ENCODE data around the gene PWP1.

Gene PWP1

GRCh38 chr12:107760809-107761501 is 75.4 kb downstream of the PWP1 start, which contains the start of gene PRDM4:
PRDM4 (minus strand) TSS chr12:107761137; CDS start chr12:107760515, 622 bp downstream.
- Histone ChIP-seq H3K27me3 (ENCODE audit: control insufficient read depth, insufficient read depth, low read length, poor library complexity, severe bottlenecking) (peaks cover 19% of the 10 kb centered on the region), H3K4me1 (ENCODE audit: control insufficient read depth, insufficient read depth, low read length) (peaks cover 7% of the 10 kb centered on the region), H3K27ac (ENCODE audit: insufficient read depth, low read depth, low read length, poor library complexity, severe bottlenecking) (peak within 1 kb of the TSS; percentile 48), H3K36me3 (ENCODE audit: control insufficient read depth, insufficient read depth, low read length) (peaks cover 14% of the 10 kb centered on the region), H3K9me3 (ENCODE audit: control insufficient read depth, low read length) (no peaks in the 10 kb centered on the region), H3K4me3 (ENCODE audit: insufficient read depth, low read depth, low read length) (peak within 1 kb of the TSS; percentile 88)
- 0% methylated on average over 83 of the region's 83 CpGs for WGBS, 2 experiments

GRCh38 chr12:107761502-107761904 is 75.9 kb downstream of the PWP1 start:
- Histone ChIP-seq H3K4me1 (ENCODE audit: control insufficient read depth, insufficient read depth, low read length) (peaks cover 7% of the 10 kb centered on the region), H3K27me3 (ENCODE audit: control insufficient read depth, insufficient read depth, low read length, poor library complexity, severe bottlenecking) (peaks cover 21% of the 10 kb centered on the region), H3K36me3 (ENCODE audit: control insufficient read depth, insufficient read depth, low read length) (peaks cover 8% of the 10 kb centered on the region), H3K4me3 (ENCODE audit: insufficient read depth, low read depth, low read length) (peak overlapping the region; percentile 88), H3K27ac (ENCODE audit: insufficient read depth, low read depth, low read length, poor library complexity, severe bottlenecking) (no peak overlapping the region), H3K9me3 (ENCODE audit: control insufficient read depth, low read length) (no peaks in the 10 kb centered on the region)
- 1 to 5% methylated on average over 12 of the region's 12 CpGs for WGBS, 2 experiments

Measured in ectodermal cell (in vitro differentiated cells).